ENCODE measurements around the gene FKBP9. TPM values are rescaled to one million over a fixed set of nuclear protein-coding genes. Genes with fewer than 3 reads are reported as not detected.
"Not testable (repeated sequence)": the region's sequence is repeated elsewhere in the genome, so short reads cannot be mapped to it uniquely, and the experiment has no call there.

The FKBP9 gene
- total RNA-seq, 1 donor from 2014 or later = 157 TPM

GRCh38 chr7:32979246-32979645 is 22.0 kb downstream of the FKBP9 start:
- H3K9me3 ChIP-seq (ENCODE audit: insufficient read depth, low read depth, low read length); H3K27me3 Mint-ChIP-seq (ENCODE audit: low read depth, unreplicated experiment); H3K36me3 ChIP-seq (ENCODE audit: insufficient read depth, low read length); H3K9me3 Mint-ChIP-seq (ENCODE audit: unreplicated experiment); H3K4me1 Mint-ChIP-seq (ENCODE audit: low read depth, unreplicated experiment); H3K27me3 ChIP-seq (ENCODE audit: insufficient read depth, low read length); H4K20me1 ChIP-seq (ENCODE audit: insufficient read depth, low read length); H3K9ac ChIP-seq (ENCODE audit: low read length); H3K36me3 Mint-ChIP-seq (ENCODE audit: low read depth, unreplicated experiment); H3K4me3 ChIP-seq (ENCODE audit: insufficient read depth, low read depth, low read length); H3K79me2 ChIP-seq (ENCODE audit: insufficient read depth, low read length); H2AFZ ChIP-seq (ENCODE audit: low read depth, low read length); H3K4me1 ChIP-seq (ENCODE audit: insufficient read depth, low read length); H3K4me3 Mint-ChIP-seq (ENCODE audit: unreplicated experiment): not testable (repeated sequence)
- H3K27ac Mint-ChIP-seq (ENCODE audit: unreplicated experiment) = peak overlapping the region; percentile 97
- FAIRE-seq = peak; percentile 84
- H3K27ac ChIP-seq (ENCODE audit: low read depth, low read length) = peak overlapping the region; percentile 30
- peak overlapping the region; percentile 37 for H3K4me2 ChIP-seq (ENCODE audit: low read length)
- DNase-seq (ENCODE audit: low read depth) = peak; percentile 90

- H3K27ac Mint-ChIP-seq (ENCODE audit: unreplicated experiment) = peak overlapping the region; percentile 97
- FAIRE-seq (peak; percentile 26), DNase-seq (ENCODE audit: low read depth) (peak; percentile 76)
- H2AFZ ChIP-seq (ENCODE audit: low read depth, low read length); H3K4me1 ChIP-seq (ENCODE audit: insufficient read depth, low read length); H3K27me3 ChIP-seq (ENCODE audit: insufficient read depth, low read length); H3K27me3 Mint-ChIP-seq (ENCODE audit: low read depth, unreplicated experiment); H3K9ac ChIP-seq (ENCODE audit: low read length); H3K9me3 Mint-ChIP-seq (ENCODE audit: unreplicated experiment); H3K79me2 ChIP-seq (ENCODE audit: insufficient read depth, low read length); H3K9me3 ChIP-seq (ENCODE audit: insufficient read depth, low read depth, low read length); H3K4me3 ChIP-seq (ENCODE audit: insufficient read depth, low read depth, low read length); H3K4me2 ChIP-seq (ENCODE audit: low read length); H4K20me1 ChIP-seq (ENCODE audit: insufficient read depth, low read length); H3K27ac ChIP-seq (ENCODE audit: low read depth, low read length); H3K36me3 ChIP-seq (ENCODE audit: insufficient read depth, low read length); H3K4me3 Mint-ChIP-seq (ENCODE audit: unreplicated experiment); H3K36me3 Mint-ChIP-seq (ENCODE audit: low read depth, unreplicated experiment); H3K4me1 Mint-ChIP-seq (ENCODE audit: low read depth, unreplicated experiment): not testable (repeated sequence)
Observed at GRCh38 chr7:32979902-32980301, 22.7 kb downstream of the FKBP9 start.

GRCh38 chr7:32988148-32988547 is 30.9 kb downstream of the FKBP9 start:
- H3K36me3 ChIP-seq (ENCODE audit: insufficient read depth, low read length); H3K9ac ChIP-seq (ENCODE audit: low read length): not testable (repeated sequence)

GRCh38 chr7:32991068-32991585 is 33.9 kb downstream of the FKBP9 start:
- H4K20me1 ChIP-seq (ENCODE audit: insufficient read depth, low read length); H3K79me2 ChIP-seq (ENCODE audit: insufficient read depth, low read length); H3K27ac Mint-ChIP-seq (ENCODE audit: unreplicated experiment); H3K4me1 ChIP-seq (ENCODE audit: insufficient read depth, low read length); H3K4me3 Mint-ChIP-seq (ENCODE audit: unreplicated experiment); H2AFZ ChIP-seq (ENCODE audit: low read depth, low read length); H3K4me1 Mint-ChIP-seq (ENCODE audit: low read depth, unreplicated experiment); H3K4me2 ChIP-seq (ENCODE audit: low read length); H3K9me3 Mint-ChIP-seq (ENCODE audit: unreplicated experiment); H3K27me3 ChIP-seq (ENCODE audit: insufficient read depth, low read length); H3K4me3 ChIP-seq (ENCODE audit: insufficient read depth, low read depth, low read length); H3K36me3 ChIP-seq (ENCODE audit: insufficient read depth, low read length); H3K9ac ChIP-seq (ENCODE audit: low read length); H3K27ac ChIP-seq (ENCODE audit: low read depth, low read length); H3K36me3 Mint-ChIP-seq (ENCODE audit: low read depth, unreplicated experiment); H3K9me3 ChIP-seq (ENCODE audit: insufficient read depth, low read depth, low read length); H3K27me3 Mint-ChIP-seq (ENCODE audit: low read depth, unreplicated experiment): not testable (repeated sequence)
- FAIRE-seq = peak; percentile 17
- DNase-seq (ENCODE audit: low read depth) = peak; percentile 20

More at GRCh38 chr7:32988148-32988547, 30.9 kb downstream of the FKBP9 start:
- not testable (repeated sequence) for H3K4me3 Mint-ChIP-seq (ENCODE audit: unreplicated experiment); H3K4me2 ChIP-seq (ENCODE audit: low read length); H3K27ac ChIP-seq (ENCODE audit: low read depth, low read length); H3K4me1 Mint-ChIP-seq (ENCODE audit: low read depth, unreplicated experiment); H2AFZ ChIP-seq (ENCODE audit: low read depth, low read length); H3K9me3 Mint-ChIP-seq (ENCODE audit: unreplicated experiment); H3K4me3 ChIP-seq (ENCODE audit: insufficient read depth, low read depth, low read length); FAIRE-seq; H4K20me1 ChIP-seq (ENCODE audit: insufficient read depth, low read length); H3K27me3 ChIP-seq (ENCODE audit: insufficient read depth, low read length); H3K79me2 ChIP-seq (ENCODE audit: insufficient read depth, low read length); H3K27ac Mint-ChIP-seq (ENCODE audit: unreplicated experiment); H3K27me3 Mint-ChIP-seq (ENCODE audit: low read depth, unreplicated experiment); DNase-seq (ENCODE audit: low read depth); H3K36me3 Mint-ChIP-seq (ENCODE audit: low read depth, unreplicated experiment); H3K9me3 ChIP-seq (ENCODE audit: insufficient read depth, low read depth, low read length); H3K4me1 ChIP-seq (ENCODE audit: insufficient read depth, low read length)

GRCh38 chr7:32991975-32992700 is 34.9 kb downstream of the FKBP9 start:
- H3K27ac Mint-ChIP-seq (ENCODE audit: unreplicated experiment) = not testable (repeated sequence)

GRCh38 chr7:32992750-32993149 is 35.5 kb downstream of the FKBP9 start:
- not testable (repeated sequence) for H3K27me3 Mint-ChIP-seq (ENCODE audit: low read depth, unreplicated experiment); H3K9me3 ChIP-seq (ENCODE audit: insufficient read depth, low read depth, low read length); H3K4me1 ChIP-seq (ENCODE audit: insufficient read depth, low read length); H3K9ac ChIP-seq (ENCODE audit: low read length); H3K4me1 Mint-ChIP-seq (ENCODE audit: low read depth, unreplicated experiment); H3K36me3 ChIP-seq (ENCODE audit: insufficient read depth, low read length); H3K4me3 Mint-ChIP-seq (ENCODE audit: unreplicated experiment); H3K4me2 ChIP-seq (ENCODE audit: low read length); H3K27ac ChIP-seq (ENCODE audit: low read depth, low read length); H4K20me1 ChIP-seq (ENCODE audit: insufficient read depth, low read length); H2AFZ ChIP-seq (ENCODE audit: low read depth, low read length); H3K27ac Mint-ChIP-seq (ENCODE audit: unreplicated experiment); FAIRE-seq; H3K79me2 ChIP-seq (ENCODE audit: insufficient read depth, low read length); DNase-seq (ENCODE audit: low read depth); H3K36me3 Mint-ChIP-seq (ENCODE audit: low read depth, unreplicated experiment); H3K4me3 ChIP-seq (ENCODE audit: insufficient read depth, low read depth, low read length); H3K27me3 ChIP-seq (ENCODE audit: insufficient read depth, low read length); H3K9me3 Mint-ChIP-seq (ENCODE audit: unreplicated experiment)

More at GRCh38 chr7:32991975-32992700, 34.9 kb downstream of the FKBP9 start:
- H3K4me1 Mint-ChIP-seq (ENCODE audit: low read depth, unreplicated experiment); H3K4me2 ChIP-seq (ENCODE audit: low read length); H3K4me1 ChIP-seq (ENCODE audit: insufficient read depth, low read length); H3K4me3 Mint-ChIP-seq (ENCODE audit: unreplicated experiment); H3K27me3 ChIP-seq (ENCODE audit: insufficient read depth, low read length); FAIRE-seq; H2AFZ ChIP-seq (ENCODE audit: low read depth, low read length); DNase-seq (ENCODE audit: low read depth); H3K9me3 Mint-ChIP-seq (ENCODE audit: unreplicated experiment); H3K79me2 ChIP-seq (ENCODE audit: insufficient read depth, low read length); H4K20me1 ChIP-seq (ENCODE audit: insufficient read depth, low read length); H3K27me3 Mint-ChIP-seq (ENCODE audit: low read depth, unreplicated experiment); H3K36me3 Mint-ChIP-seq (ENCODE audit: low read depth, unreplicated experiment); H3K9ac ChIP-seq (ENCODE audit: low read length); H3K9me3 ChIP-seq (ENCODE audit: insufficient read depth, low read depth, low read length); H3K27ac ChIP-seq (ENCODE audit: low read depth, low read length); H3K4me3 ChIP-seq (ENCODE audit: insufficient read depth, low read depth, low read length); H3K36me3 ChIP-seq (ENCODE audit: insufficient read depth, low read length): not testable (repeated sequence)

Measured in astrocyte (in vitro differentiated cells and primary cell).